ENCODE measurements around the gene ARHGDIB.

The ARHGDIB gene

DNA sequence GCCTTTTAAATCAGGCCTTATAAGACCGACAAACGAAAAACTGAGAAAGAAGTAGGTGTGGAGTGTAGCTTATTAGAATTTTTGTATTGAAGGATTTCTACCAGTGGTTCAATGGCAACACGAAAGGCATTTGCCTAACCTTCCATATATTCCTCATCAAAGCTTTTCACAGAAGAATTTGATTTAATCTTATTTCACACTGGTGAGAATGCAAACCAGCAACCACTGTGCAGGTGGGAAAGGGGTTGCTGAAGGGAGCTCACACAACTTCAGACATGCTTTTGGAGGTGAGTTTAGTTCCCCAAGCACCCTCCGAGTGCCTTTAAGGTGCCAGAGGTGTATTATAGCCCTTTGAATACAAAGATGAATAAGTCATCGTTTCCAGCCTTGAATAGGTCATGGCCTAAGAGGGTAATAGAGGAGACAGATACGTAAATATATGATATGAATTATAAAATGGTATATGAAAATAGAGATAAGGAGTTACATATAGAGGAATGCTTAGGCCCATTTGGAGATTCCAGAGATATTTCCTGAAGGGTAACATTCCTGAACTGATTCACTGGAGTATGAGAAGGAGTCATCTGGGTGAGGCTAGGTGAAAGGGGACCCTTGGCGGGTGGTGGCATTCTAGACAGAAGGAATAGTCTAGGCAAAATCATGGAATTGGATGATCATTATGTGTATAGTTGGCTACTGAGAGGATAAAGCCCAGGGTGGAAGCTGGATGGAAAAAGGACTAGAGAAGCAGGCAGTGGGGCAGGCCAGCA lies 29.4 kb downstream of the ARHGDIB start:
- DNase-seq (ENCODE audit: low spot score) (no peak), FAIRE-seq (no peak)

DNA sequence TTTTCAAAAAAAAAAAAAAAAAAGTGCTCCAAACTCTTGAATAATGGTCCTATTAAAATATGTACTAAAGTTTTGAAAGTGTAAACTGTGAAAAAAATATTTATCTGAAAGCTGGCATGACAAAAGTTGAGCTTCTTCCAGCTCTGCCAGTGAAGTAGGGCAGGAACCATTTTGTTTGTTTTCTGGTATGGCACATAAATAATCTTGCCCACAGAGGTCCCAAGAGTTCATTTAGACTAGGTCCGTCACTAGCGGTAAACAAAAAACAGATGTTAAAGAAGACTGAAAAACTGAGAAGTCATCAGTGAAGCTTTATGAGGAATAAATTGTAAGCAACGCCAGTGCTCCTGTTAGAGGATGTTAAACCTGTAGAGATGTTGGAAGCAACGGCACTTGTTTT lies 30.0 kb downstream of the ARHGDIB start:
- FAIRE-seq (no peak), DNase-seq (ENCODE audit: low spot score) (no peak)

GRCh38 chr12:14930299-14930698 lies 31.1 kb downstream of the ARHGDIB start:
- FAIRE-seq (no peak), DNase-seq (ENCODE audit: low spot score) (no peak)

DNA sequence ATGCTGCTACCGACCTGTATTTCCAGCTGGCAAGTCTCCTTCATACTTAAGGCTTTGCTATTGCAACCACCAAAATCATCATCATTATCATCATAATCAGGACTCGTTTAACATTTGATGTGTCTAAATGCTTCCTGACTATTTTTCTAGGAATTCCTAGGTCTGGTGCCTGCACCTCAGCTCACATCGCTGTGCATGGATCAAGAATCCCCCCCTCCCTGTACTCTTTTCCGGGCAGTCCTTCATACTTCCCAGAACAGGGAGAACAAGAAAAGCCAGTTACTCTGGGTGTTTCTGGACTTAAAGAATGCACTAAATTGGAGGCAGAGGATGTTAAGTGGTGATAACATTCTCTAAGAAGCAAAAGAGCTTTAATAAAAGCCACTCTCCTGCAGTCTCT lies 32.5 kb downstream of the ARHGDIB start:
- FAIRE-seq: no peak
- no peak for DNase-seq (ENCODE audit: low spot score)

DNA sequence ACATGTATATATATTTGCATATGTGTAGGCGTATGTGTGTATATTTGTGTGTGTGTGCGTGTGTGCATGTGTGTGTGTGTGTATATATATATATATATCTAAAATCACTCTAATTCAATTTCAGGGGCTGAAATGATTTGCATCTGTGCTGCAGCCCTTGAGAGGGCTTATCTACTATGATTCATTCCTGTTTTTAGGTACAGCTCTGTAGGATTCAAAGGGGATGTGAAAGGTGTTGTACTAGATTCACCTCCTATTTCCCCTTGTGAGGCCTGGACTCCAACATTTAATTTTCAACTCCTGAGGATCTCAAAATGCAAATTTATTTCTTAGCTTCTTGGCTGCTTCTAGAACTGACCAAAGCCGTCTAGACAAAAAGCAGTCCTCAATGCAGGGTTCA lies 34.1 kb downstream of the ARHGDIB start:
- no peak for DNase-seq (ENCODE audit: low spot score)
- no peak for FAIRE-seq

DNA sequence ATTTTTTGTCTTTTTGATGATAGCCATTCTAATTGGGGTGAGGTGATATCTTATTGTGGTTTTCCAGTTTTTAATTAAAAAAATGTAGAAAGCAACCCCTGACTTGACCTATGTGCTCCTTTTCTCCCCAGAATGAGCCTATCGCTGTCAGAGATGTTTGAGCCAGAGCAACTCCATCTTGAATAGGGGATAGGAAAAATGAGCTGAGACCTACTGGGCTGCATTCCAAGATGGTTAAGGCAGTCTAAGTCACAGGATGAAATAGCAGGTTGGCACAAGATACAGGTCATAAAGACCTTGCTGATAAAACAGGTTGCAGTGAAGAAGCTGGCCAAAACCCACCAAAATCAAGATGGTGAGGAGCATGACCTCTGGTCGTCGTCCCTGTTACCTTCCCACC lies 36.9 kb downstream of the ARHGDIB start:
- no peak for DNase-seq (ENCODE audit: low spot score)
- FAIRE-seq: no peak

- no peak for FAIRE-seq
- no peak for DNase-seq (ENCODE audit: low spot score)
Measured at GRCh38 chr12:14923944-14924343, 37.5 kb downstream of the ARHGDIB start.

- DNase-seq (ENCODE audit: low spot score) (no peak), FAIRE-seq (no peak)
Measured at GRCh38 chr12:14921218-14921617, 40.2 kb downstream of the ARHGDIB start.

DNA sequence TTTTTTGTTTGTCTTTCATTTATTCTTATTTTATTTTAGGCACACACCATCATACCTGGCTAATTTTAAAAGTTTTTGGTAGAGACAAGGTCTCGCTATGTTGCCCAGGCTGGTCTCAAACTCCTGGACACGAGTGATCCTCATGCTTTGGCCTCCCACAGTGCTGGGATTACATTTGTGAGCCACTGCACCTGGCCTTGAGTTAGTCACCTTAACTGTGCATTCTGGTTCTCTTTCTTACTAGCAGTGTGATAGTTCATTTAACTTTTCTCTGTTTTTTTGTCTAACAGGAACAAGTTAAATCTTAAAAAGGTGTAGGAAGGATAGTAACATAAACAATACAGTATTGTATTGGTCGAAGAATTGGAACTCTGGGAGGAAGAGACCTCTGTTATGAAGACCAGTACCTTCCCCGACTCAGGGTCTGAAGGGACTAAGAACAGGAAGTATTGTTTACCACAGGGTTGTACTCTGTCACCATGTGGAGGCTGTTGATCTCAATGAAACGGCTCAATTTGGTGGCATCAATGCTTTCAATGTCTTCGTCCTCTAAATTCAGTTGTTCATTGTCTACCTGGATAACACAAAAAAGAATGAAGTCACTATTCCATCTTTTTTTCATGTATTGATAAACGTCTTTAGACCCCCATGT lies 40.8 kb downstream of the ARHGDIB start:
- DNase-seq (ENCODE audit: low spot score): no peak
- peak; percentile 81 for FAIRE-seq

- FAIRE-seq: no peak
- DNase-seq (ENCODE audit: low spot score): no peak
Measured at GRCh38 chr12:14919455-14919854, 41.9 kb downstream of the ARHGDIB start.

- DNase-seq (ENCODE audit: low spot score): no peak
- peak; percentile 84 for FAIRE-seq
Measured at GRCh38 chr12:14915736-14916135, 45.7 kb downstream of the ARHGDIB start.

- FAIRE-seq (no peak), DNase-seq (ENCODE audit: low spot score) (peak; percentile 71)
Measured at GRCh38 chr12:14913381-14913781, 48.0 kb downstream of the ARHGDIB start.

- no peak for DNase-seq (ENCODE audit: low spot score)
- peak; percentile 80 for FAIRE-seq
Measured at GRCh38 chr12:14911131-14911530, 50.3 kb downstream of the ARHGDIB start.

DNA sequence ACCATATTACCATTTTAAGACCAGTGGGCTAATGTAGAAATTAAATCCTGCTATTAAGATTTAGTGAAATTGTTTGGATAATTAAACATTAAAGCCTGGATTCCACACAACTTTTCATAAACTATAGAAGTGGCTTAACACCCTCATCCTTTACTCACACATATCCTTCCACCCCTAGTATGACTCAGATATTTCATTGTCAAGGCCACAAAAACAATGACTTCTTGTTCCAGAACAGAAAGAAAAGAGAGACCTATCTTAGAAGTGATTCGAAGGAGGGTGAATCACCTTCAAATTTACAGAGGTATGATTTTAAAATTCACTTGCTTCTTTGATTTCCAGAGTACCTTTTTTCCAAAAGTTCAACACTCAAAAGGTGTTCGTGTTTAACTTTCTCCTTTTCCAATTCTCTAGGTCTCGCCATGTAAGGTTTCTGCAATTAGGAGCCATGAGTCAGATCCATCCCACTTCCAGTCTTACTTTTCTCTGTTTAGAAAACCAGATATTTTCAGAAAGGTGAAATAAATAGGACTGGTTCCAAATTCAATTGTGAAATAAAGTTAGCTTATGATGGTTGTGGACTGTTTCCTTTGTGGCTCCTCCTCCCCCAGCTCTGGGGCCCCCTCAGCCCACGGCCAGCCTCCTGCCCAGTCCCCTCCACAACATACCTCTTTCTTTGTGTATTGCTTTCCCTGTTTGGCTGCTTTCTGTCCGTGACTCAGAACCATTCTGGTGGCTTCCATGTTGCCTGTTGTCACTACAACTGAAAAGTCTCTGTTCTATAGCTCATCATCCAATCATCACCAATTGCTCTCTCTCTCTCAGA lies 51.1 kb downstream of the ARHGDIB start:
- DNase-seq (ENCODE audit: low spot score): peak; percentile 64

GRCh38 chr12:14907953-14908352 lies 53.4 kb downstream of the ARHGDIB start:
- DNase-seq (ENCODE audit: low spot score): no peak
- no peak for FAIRE-seq

More for the DNA sequence above, 51.1 kb downstream of the ARHGDIB start:
- peak; percentile 13 for FAIRE-seq

- no peak for FAIRE-seq
- DNase-seq (ENCODE audit: low spot score): no peak
Measured at GRCh38 chr12:14906114-14906513, 55.3 kb downstream of the ARHGDIB start.

DNA sequence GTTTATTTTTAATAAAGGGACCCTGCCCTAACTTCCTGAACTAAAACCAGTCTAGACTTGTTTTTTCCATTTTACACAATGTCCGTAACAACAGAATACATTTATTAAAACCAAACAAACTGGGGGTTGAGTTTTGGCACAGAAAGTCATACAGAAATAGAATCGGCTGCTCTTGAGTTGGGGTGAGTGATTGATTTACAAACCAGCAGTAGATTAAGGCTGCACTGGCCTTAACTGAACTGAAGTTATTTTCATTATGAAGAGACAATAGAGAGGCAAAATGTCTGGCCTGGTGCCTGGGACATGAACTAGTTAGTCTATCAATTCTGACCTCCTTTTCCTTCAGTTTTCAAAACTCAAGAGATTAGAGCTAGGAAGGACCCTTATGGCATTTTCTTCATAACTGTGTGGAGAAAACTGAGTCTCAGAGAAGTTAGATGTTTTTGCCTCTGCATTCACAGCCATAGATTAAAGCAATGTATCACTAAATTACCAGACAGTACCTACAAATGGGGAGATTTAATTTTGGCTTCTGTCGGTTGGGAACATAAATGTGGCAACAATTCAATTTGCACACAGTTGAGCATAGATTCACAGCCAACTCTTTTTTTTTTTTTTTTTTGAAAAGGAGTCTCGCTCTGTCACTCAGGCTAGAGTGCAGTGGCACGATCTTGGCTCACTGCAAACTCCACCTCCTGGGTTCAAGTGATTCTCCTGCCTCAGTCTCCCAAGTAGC lies 56.0 kb downstream of the ARHGDIB start:
- DNase-seq (ENCODE audit: low spot score) (no peak), FAIRE-seq (no peak)

DNA sequence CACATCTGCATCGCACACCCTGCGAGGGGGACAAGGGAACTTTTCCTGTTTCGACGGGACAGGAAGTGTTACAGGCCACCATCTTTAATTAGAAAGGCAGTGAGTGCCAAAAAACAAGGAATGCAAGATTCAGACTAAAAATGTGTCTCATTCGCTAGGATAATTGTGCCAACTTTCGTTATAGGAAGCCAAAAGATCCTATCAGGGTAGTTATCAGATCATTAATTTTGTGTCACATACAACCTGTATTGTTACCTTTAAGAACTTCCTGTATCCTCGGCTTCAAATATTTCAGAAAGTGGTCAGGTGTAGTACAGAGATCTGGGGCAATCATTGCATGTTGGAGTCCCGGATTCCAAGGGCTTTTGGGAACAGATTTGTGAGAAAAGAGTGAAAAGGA lies 56.5 kb downstream of the ARHGDIB start:
- FAIRE-seq: no peak

DNA sequence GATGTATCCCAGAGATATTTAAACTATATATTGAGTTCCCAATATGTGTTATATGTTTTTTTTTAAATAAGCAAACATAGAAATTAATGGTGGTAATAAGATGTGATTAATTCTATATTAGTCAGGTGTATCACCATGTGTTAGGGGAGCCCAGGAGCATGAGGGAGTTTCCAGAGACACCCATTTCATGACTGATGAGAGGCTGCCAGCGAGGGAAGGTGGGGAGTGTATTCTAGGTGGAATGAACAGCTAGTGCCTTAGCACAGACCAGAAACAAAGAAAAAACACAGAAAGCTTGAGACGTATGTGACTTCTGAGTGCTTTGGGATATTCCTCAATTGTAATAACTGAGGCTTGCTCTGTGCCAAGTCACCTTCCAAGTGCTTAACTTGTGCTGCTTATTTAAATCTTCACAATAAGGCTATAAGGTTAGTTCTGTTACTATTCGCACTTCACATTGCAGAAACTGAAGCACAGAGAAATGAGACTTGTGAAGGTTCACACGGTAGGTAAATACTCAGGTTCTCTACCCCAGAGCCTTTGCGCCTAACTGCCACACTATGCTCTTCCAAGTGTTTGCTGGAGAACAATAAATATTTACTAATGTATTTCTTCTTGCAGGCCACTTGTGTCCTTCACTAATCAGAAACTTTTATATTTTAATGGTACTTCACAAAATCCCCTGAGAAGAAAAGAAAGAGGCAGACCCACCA lies 57.9 kb downstream of the ARHGDIB start:
- FAIRE-seq: peak; percentile 40
- no peak for DNase-seq (ENCODE audit: low spot score)

More for the DNA sequence above, 56.5 kb downstream of the ARHGDIB start:
- no peak for DNase-seq (ENCODE audit: low spot score)

GRCh38 chr12:14902465-14902864 lies 58.9 kb downstream of the ARHGDIB start:
- DNase-seq (ENCODE audit: low spot score) (no peak), FAIRE-seq (no peak)

GRCh38 chr12:14901228-14901562 lies 60.2 kb downstream of the ARHGDIB start:
- FAIRE-seq (no peak), DNase-seq (ENCODE audit: low spot score) (no peak)

Measured in urothelium cell line (cell line).